IMR-90 (cell line): Measurements from ENCODE around the gene TSN. TPM values are rescaled to one million over a fixed set of nuclear protein-coding genes. Genes with fewer than 3 reads are reported as not detected.

Experiments used
- ATAC-seq: fragments of 200-7000 bp; cut with Tn5 transposase; 2 replicates; pipeline ENCODE4 v1.9.1; 2020; ENCODE audit warnings: low read depth, mild to moderate bottlenecking, moderate library complexity
- BruUV-seq: library from RNA; stranded (reverse); fragments of 400-500 nt; replicated peaks from 2 replicates; lab custom pipeline; 2021; lab: Mats Ljungman, UMichigan
- CTCF ChIA-PET: fragments of 300-600 bp; formaldehyde crosslinking; extraction: SDS; loops from one replicate; lab custom pipeline; 2021; ENCODE audit warnings: antibody characterized with exemption; lab: Yijun Ruan, JAX
- POLR2A ChIA-PET: fragments of 300-600 bp; sonication (Branson Sonifier 250); formaldehyde crosslinking; loops from one replicate; lab custom pipeline; 2022; ENCODE audit warnings: antibody characterized with exemption; ENCODE audit not compliant: unreplicated experiment; lab: Charles Lee
- DNase-seq: peaks from one replicate; pipeline ENCODE4 v3.0.0; 2013
- H2AFZ ChIP-seq: replicated peaks from 2 replicates; pipeline ENCODE3; 2013; ENCODE audit warnings: low read length, mild to moderate bottlenecking; ENCODE audit not compliant: poor library complexity
- H2AK5ac ChIP-seq: 2 replicates; pipeline ENCODE4 v1.6.1; 2013; ENCODE audit warnings: low read depth, low read length, inconsistent platforms
- H2AK9ac ChIP-seq: replicated peaks from 2 replicates; pipeline ENCODE3; 2013; ENCODE audit warnings: mild to moderate bottlenecking, low read depth, low read length, moderate library complexity; ENCODE audit not compliant: poor library complexity
- H2BK120ac ChIP-seq: 2 replicates; pipeline ENCODE4 v1.6.1; 2013; ENCODE audit warnings: low read depth, low read length, inconsistent platforms
- H2BK15ac ChIP-seq: 3 replicates; pipeline ENCODE4 v1.6.1; 2013; ENCODE audit warnings: low read depth, low read length, inconsistent platforms
- H2BK20ac ChIP-seq: 2 replicates; pipeline ENCODE4 v1.6.1; 2013; ENCODE audit warnings: low read depth, mild to moderate bottlenecking, inconsistent platforms, low read length, moderate library complexity
- H2BK5ac ChIP-seq: 2 replicates; pipeline ENCODE4 v1.6.1; 2013; ENCODE audit warnings: mild to moderate bottlenecking, low read depth, low read length, inconsistent platforms; ENCODE audit not compliant: poor library complexity, severe bottlenecking
- H3K14ac ChIP-seq: replicated peaks from 2 replicates; pipeline ENCODE4 v1.6.1; 2013; ENCODE audit warnings: low read depth, low read length, inconsistent platforms
- H3K18ac ChIP-seq: 2 replicates; pipeline ENCODE4 v1.6.1; 2013; ENCODE audit warnings: low read depth, low read length, control low read depth
- H3K23ac ChIP-seq: 2 replicates; pipeline ENCODE4 v1.6.1; 2013; ENCODE audit warnings: low read depth, low read length, inconsistent platforms
- H3K27ac ChIP-seq: 2 replicates; pipeline ENCODE4 v1.5.1; 2013; ENCODE audit warnings: mild to moderate bottlenecking, control low read depth, low read length; ENCODE audit not compliant: insufficient read depth
- H3K27me3 ChIP-seq: 2 replicates; pipeline ENCODE4 v1.6.1; 2013; ENCODE audit warnings: low read length; ENCODE audit not compliant: control insufficient read depth, insufficient read depth
- H3K36me3 ChIP-seq: 2 replicates; pipeline ENCODE4 v1.6.1; 2013; ENCODE audit warnings: low read length, mixed read lengths; ENCODE audit not compliant: control insufficient read depth, insufficient read depth
- H3K4ac ChIP-seq: 2 replicates; pipeline ENCODE4 v1.6.1; 2013; ENCODE audit warnings: low read depth, low read length, inconsistent platforms
- H3K4me1 ChIP-seq: 2 replicates; pipeline ENCODE4 v1.6.1; 2013; ENCODE audit warnings: low read length, mixed read lengths; ENCODE audit not compliant: control insufficient read depth, insufficient read depth
- H3K4me2 ChIP-seq: 2 replicates; pipeline ENCODE4 v1.6.1; 2013; ENCODE audit warnings: low read depth, mild to moderate bottlenecking, control low read depth, low read length, moderate library complexity
- H3K4me3 ChIP-seq: 2 replicates; pipeline ENCODE4 v1.5.1; 2013; ENCODE audit warnings: low read depth, mild to moderate bottlenecking, control low read depth, low read length, moderate library complexity; ENCODE audit not compliant: insufficient read depth
- H3K56ac ChIP-seq: 2 replicates; pipeline ENCODE4 v1.6.1; 2013; ENCODE audit warnings: low read length, inconsistent platforms; ENCODE audit not compliant: insufficient read depth; ENCODE audit errors: extremely low read depth
- H3K79me1 ChIP-seq, 2 experiments: 2 replicates each; pipeline ENCODE4 v1.6.1; 2013; ENCODE audit warnings: low read length in 2 of 2, inconsistent platforms in 1 of 2, low read depth in 1 of 2
- H3K9ac ChIP-seq: 2 replicates; pipeline ENCODE4 v1.6.1; 2013; ENCODE audit warnings: low read depth, low read length, control low read depth
- H3K9me1 ChIP-seq: 2 replicates; pipeline ENCODE4 v1.6.1; 2013; ENCODE audit warnings: low read length, inconsistent platforms; ENCODE audit not compliant: insufficient read depth
- H3K9me3 ChIP-seq: 2 replicates; pipeline ENCODE4 v1.6.1; 2013; ENCODE audit warnings: low read length; ENCODE audit not compliant: control insufficient read depth, insufficient read depth
- H4K20me1 ChIP-seq: 2 replicates; pipeline ENCODE4 v1.6.1; 2013; ENCODE audit warnings: low read length, inconsistent platforms; ENCODE audit not compliant: insufficient read depth
- H4K5ac ChIP-seq: 2 replicates; pipeline ENCODE4 v1.6.1; 2013; ENCODE audit warnings: mild to moderate bottlenecking, low read depth, low read length, control low read depth
- H4K8ac ChIP-seq, 2 experiments: 2 replicates each; pipeline ENCODE4 v1.6.1; 2013; ENCODE audit warnings: low read depth in 2 of 2, low read length in 2 of 2, control low read depth in 1 of 2, inconsistent platforms in 1 of 2
- H4K91ac ChIP-seq: 2 replicates; pipeline ENCODE4 v1.6.1; 2013; ENCODE audit warnings: low read depth, low read length, inconsistent platforms; ENCODE audit not compliant: insufficient read depth
- BHLHE40 ChIP-seq: fragments of 150-350 bp; IDR thresholded peaks from 2 replicates; pipeline ENCODE4 v1.6.1; 2016; ENCODE audit warnings: mild to moderate bottlenecking, low read depth, low read length
- CEBPB ChIP-seq: IDR thresholded peaks from 2 replicates; pipeline ENCODE4 v1.6.1; 2012; ENCODE audit warnings: low read depth, low read length, improper control_type of control experiment
- CHD1 ChIP-seq: IDR thresholded peaks from 2 replicates; pipeline ENCODE4 v1.6.1; 2012; ENCODE audit warnings: low read depth, low read length, improper control_type of control experiment
- FOS ChIP-seq: fragments of 150-350 bp; IDR thresholded peaks from 2 replicates; pipeline ENCODE4 v1.6.1; 2016; ENCODE audit warnings: low read depth, low read length
- MAFK ChIP-seq: IDR thresholded peaks from 2 replicates; pipeline ENCODE4 v1.6.1; 2012; ENCODE audit warnings: low read depth, low read length, improper control_type of control experiment
- MAZ ChIP-seq: IDR thresholded peaks from 2 replicates; pipeline ENCODE4 v1.6.1; 2012; ENCODE audit warnings: low read depth, mild to moderate bottlenecking, low read length, improper control_type of control experiment, moderate library complexity, borderline replicate concordance
- MXI1 ChIP-seq: IDR thresholded peaks from 2 replicates; pipeline ENCODE4 v1.6.1; 2012; ENCODE audit warnings: low read depth, mild to moderate bottlenecking, low read length, moderate library complexity, borderline replicate concordance
- NFE2L2 ChIP-seq: fragments of 150-350 bp; IDR thresholded peaks from 2 replicates; pipeline ENCODE4 v1.6.1; 2016; ENCODE audit warnings: low read depth, mild to moderate bottlenecking, low read length
- POLR2A ChIP-seq: IDR thresholded peaks from 2 replicates; pipeline ENCODE4 v1.6.1; 2012; ENCODE audit warnings: mild to moderate bottlenecking, low read depth, low read length
- RAD21 ChIP-seq: IDR thresholded peaks from 2 replicates; pipeline ENCODE4 v1.6.1; 2012; ENCODE audit warnings: low read length, improper control_type of control experiment
- RCOR1 ChIP-seq: IDR thresholded peaks from 2 replicates; pipeline ENCODE4 v1.6.1; 2012; ENCODE audit warnings: mild to moderate bottlenecking, low read length, improper control_type of control experiment; ENCODE audit not compliant: insufficient replicate concordance
- RFX5 ChIP-seq: IDR thresholded peaks from 2 replicates; pipeline ENCODE4 v1.8.0; 2012; ENCODE audit warnings: low read depth, mild to moderate bottlenecking, low read length, moderate library complexity
- SMC3 ChIP-seq: fragments of 150-350 bp; IDR thresholded peaks from 2 replicates; pipeline ENCODE4 v1.6.1; 2016; ENCODE audit warnings: low read depth, mild to moderate bottlenecking, antibody characterized with exemption, low read length, moderate library complexity
- WGBS, 2 experiments: methylation state at CpG; one replicate each; pipeline versions ENCODE4 v1.1.5 to v1.1.7; 2013; ENCODE audit warnings: missing lambda C conversion rate in 2 of 2; ENCODE audit not compliant: insufficient read length in 1 of 2; ENCODE audit errors: extremely low coverage in 2 of 2; 5-methylcytosine and 5-hydroxymethylcytosine counted together
- dilution Hi-C: fragments of 300-500 bp; cut with HindIII; formaldehyde crosslinking; loops from one replicate; pipeline ENCODE4 v1.14.3; 2018; ENCODE audit warnings: low sequenced_read_pairs; ENCODE audit not compliant: unreplicated experiment
- in situ Hi-C: fragments of 300-500 bp; cut with MboI; formaldehyde crosslinking; loops from 3 replicates; pipeline ENCODE4 v1.14.3; 2019; ENCODE audit warnings: low sequenced_read_pairs, inconsistent platforms, mixed read lengths
- intact Hi-C: fragments of 100-400 bp; cut with micrococcal nuclease; formaldehyde crosslinking; loops from 2 replicates; pipeline ENCODE4 v1.10.0; 2022
- polyA plus RNA-seq, 3 experiments: library from polyadenylated mRNA; depleted of rRNA; stranded (reverse); fragments of >200 nt; gene quantifications; 2 replicates each; pipeline ENCODE4 v1.2.3, GENCODE V29; 2012; ENCODE audit warnings: low replicate concordance in 1 of 3
- total RNA-seq: library from RNA; depleted of rRNA; stranded (reverse); fragments of >200 nt; gene quantifications from 2 replicates; pipeline ENCODE4 v1.2.3, GENCODE V29; 2012
- TF ChIP-seq, protein P1 (sequence below): conservative IDR thresholded peaks from 2 replicates; pipeline ENCODE4 v1.5.1; 2012; ENCODE audit warnings: mild to moderate bottlenecking, low read depth, low read length, improper control_type of control experiment
- TF ChIP-seq, protein P2 (sequence below): fragments of 150-350 bp; IDR thresholded peaks from 2 replicates; pipeline ENCODE4 v1.6.1; 2016; ENCODE audit warnings: low read depth, mild to moderate bottlenecking, low read length, moderate library complexity, borderline replicate concordance
- TF ChIP-seq, protein P3 (sequence below): fragments of 150-350 bp; IDR thresholded peaks from 2 replicates; pipeline ENCODE4 v1.6.1; 2017; ENCODE audit warnings: mild to moderate bottlenecking, antibody characterized with exemption, low read length, low read depth

TSN gene
- total and polyA plus RNA-seq, 2 of the 4 experiments (the other 2 are of a cell fraction) = 31.0 to 56.3 TPM

DNA sequence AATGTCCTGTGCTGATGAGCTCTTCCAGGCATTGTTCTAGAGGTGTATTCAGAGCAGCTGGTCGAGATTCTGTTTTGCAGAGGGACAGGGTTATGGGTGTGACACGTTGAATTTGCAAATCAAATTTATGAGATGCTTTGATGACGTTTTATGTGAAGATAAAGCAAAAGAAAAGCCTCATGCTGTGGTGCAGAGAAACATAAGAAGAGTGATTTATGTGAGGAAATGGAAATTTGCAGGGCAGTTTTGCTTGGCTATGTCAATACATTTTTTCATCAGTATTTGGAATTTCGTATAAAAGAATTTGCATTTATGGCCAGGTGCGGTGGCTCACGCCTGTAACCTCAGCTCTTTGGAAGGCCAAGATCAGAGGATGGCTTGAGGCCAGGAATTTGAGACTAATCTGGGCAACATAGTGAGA is 36.4 kb downstream of the TSN start:
- intact Hi-C loops (no loop called here), dilution Hi-C loops (no loop called here), in situ Hi-C loops (no loop called here)
- Histone ChIP-seq H3K4me2 (no peak overlapping the region), H2BK120ac (no peak overlapping the region), H3K36me3 (no peaks in the 10 kb centered on the region), H2AK9ac (no peak overlapping the region), H4K91ac (no peak overlapping the region), H3K79me1 (no peaks in the 10 kb centered on the region), H3K4me3 (no peak overlapping the region), H2BK5ac (no peak overlapping the region), H3K27ac (no peak overlapping the region), H2AFZ (no peak overlapping the region), H2BK15ac (no peak overlapping the region), H2AK5ac (no peak overlapping the region), H3K4ac (no peak overlapping the region), H4K8ac (no peak overlapping the region), H2BK20ac (no peak overlapping the region), H3K9me3 (no peaks in the 10 kb centered on the region), H4K20me1 (no peaks in the 10 kb centered on the region), H3K9me1 (no peaks in the 10 kb centered on the region), H3K14ac (no peak overlapping the region), H3K27me3 (peaks cover 2% of the 10 kb centered on the region), H3K23ac (no peak overlapping the region), H3K56ac (no peak overlapping the region), H4K5ac (no peak overlapping the region), H3K9ac (no peak overlapping the region), H3K4me1 (no peaks in the 10 kb centered on the region), H3K18ac (no peak overlapping the region)
- no peak for ATAC-seq
- CTCF ChIA-PET = no interaction called here
- POLR2A ChIA-PET = no interaction called here
- BruUV-seq = no TSS peak
- TF ChIP-seq RAD21 (no peak), BHLHE40 (no peak), CEBPB (no peak), POLR2A (no peak), SMC3 (no peak), MXI1 (no peak), MAFK (no peak), FOS (no peak), CHD1 (no peak), MAZ (no peak), RCOR1 (no peak), NFE2L2 (no peak), RFX5 (no peak)
- TF ChIP-seq, protein P1, sequence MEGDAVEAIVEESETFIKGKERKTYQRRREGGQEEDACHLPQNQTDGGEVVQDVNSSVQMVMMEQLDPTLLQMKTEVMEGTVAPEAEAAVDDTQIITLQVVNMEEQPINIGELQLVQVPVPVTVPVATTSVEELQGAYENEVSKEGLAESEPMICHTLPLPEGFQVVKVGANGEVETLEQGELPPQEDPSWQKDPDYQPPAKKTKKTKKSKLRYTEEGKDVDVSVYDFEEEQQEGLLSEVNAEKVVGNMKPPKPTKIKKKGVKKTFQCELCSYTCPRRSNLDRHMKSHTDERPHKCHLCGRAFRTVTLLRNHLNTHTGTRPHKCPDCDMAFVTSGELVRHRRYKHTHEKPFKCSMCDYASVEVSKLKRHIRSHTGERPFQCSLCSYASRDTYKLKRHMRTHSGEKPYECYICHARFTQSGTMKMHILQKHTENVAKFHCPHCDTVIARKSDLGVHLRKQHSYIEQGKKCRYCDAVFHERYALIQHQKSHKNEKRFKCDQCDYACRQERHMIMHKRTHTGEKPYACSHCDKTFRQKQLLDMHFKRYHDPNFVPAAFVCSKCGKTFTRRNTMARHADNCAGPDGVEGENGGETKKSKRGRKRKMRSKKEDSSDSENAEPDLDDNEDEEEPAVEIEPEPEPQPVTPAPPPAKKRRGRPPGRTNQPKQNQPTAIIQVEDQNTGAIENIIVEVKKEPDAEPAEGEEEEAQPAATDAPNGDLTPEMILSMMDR = no peak
- TF ChIP-seq, protein P2, sequence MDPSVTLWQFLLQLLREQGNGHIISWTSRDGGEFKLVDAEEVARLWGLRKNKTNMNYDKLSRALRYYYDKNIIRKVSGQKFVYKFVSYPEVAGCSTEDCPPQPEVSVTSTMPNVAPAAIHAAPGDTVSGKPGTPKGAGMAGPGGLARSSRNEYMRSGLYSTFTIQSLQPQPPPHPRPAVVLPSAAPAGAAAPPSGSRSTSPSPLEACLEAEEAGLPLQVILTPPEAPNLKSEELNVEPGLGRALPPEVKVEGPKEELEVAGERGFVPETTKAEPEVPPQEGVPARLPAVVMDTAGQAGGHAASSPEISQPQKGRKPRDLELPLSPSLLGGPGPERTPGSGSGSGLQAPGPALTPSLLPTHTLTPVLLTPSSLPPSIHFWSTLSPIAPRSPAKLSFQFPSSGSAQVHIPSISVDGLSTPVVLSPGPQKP = no peak
- TF ChIP-seq, protein P3, sequence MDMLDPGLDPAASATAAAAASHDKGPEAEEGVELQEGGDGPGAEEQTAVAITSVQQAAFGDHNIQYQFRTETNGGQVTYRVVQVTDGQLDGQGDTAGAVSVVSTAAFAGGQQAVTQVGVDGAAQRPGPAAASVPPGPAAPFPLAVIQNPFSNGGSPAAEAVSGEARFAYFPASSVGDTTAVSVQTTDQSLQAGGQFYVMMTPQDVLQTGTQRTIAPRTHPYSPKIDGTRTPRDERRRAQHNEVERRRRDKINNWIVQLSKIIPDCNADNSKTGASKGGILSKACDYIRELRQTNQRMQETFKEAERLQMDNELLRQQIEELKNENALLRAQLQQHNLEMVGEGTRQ = no peak
- WGBS, 2 experiments = 14% methylated on average over 3 of the region's 6 CpGs; no CpG with 5 or more reads in 1 of the 2 experiments
- DNase-seq = no peak
